ENCODE measurements around the gene SNAI3.

The SNAI3 gene

DNA sequence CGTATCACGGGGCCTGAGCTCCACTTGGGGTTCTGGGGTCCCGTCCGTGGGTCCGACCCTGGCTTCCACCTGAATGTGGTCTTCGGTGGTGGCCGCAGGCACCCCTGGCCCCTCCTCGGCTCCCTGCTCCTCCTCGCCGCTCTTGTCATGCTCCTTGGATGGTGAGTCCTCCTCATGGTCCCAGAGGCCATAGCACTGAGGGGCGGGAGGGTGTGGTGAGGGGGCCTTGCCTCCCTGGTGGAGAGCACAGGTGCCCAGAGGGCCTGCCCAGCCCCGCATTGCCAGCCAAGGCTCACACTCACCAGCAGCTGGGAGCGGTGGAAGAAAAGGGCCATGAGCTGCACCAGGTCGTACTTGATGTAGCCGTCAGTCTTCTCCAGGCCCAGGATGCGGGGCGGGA lies 34.9 kb upstream of the SNAI3 start:
- no peak for DNase-seq

DNA sequence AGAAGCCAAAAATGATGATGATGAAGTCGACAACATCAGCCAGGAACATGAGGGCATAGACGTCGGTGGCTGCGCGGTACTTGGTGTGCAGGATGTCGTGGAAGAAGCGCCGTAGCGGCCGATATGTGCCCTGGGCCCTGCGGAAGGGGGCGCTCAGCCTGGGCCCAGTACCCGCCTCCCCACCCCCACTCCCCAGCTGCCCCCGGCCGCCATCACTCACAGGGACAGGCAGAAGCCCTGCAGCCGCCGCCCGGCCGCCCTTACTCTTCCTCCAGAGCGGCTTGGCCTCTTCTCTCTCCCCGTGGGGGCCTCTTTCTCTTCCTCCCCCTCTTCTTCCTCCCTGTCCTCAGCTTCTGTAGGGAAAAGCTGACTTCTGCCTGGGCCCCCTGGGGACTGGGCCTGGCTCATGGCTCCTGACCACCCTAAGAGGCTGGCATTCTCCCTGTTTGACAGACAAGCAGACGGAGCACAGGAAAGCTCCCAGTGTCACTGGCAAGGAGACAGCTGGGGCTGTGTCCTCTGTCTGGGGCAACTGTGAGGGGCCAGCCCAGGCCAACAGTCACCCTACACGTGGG lies 34.2 kb upstream of the SNAI3 start:
- DNase-seq: no peak

DNA sequence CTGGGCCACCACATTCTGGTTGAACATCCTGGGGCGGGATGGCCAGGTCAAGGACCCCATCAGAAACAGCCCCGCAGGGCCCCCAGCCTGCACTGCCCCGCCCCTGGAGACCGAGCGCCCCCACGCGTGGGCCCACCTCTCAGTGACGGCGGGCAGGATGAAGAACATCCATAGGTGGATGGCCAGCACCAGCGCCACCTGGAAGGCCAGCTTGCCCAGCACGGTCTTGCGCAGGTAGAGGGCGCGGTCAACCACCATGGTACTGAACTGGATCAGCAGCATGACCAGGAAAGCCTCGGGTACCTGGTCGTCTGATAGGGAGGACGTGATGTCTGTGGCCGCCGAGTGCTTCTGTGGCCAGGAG lies 33.6 kb upstream of the SNAI3 start:
- DNase-seq: no peak

DNA sequence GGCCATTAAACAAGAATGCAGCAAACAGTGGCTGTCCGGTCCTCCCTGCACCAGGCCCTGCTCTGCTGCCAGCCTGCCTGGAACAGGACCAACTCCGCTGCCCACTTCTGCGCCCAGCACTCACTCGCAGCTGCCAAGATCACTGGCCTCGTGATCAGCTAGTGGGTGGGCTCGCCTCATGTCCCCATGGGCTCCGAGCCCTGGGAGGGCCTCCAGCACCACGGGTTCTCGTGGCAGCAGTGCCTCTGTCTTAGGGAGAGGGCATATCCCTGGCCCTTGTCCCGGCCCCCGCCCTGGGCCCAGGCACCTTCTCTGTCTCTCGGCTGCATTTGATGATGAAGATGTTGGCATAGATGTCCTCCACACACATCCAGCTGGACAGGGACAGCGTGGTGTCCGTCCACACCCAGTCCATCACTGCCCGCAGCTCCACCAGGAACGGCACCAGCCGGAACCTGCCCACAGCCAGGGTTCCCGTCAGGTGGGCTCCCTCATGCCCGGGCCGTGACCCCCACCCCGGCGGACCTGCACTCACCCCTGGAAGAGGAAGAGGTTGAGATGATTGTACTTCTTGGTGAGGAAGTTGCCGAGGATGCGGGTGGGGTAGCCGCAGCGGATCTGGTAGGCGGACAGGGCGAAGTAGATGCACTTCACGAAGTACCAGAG lies 33.1 kb upstream of the SNAI3 start:
- DNase-seq: no peak

DNA sequence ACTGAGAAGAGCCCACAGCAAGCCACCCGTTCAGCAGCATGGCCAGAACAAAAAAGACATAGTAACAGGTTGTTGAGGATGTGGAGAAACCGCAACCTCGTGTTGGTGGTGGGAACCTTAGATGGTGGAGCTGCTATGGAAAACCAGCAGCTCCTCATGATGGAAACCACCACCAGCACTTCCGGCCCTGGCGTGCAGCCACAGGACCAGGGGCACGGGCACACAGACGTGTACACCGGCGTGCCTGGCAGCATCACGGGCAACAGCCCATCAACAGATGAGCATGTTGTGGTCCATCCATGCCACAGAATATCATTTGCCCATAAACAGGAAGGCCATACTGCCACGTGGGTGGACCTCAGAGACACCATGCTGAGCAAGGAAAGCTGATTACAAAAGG lies 31.9 kb upstream of the SNAI3 start:
- DNase-seq: no peak

DNA sequence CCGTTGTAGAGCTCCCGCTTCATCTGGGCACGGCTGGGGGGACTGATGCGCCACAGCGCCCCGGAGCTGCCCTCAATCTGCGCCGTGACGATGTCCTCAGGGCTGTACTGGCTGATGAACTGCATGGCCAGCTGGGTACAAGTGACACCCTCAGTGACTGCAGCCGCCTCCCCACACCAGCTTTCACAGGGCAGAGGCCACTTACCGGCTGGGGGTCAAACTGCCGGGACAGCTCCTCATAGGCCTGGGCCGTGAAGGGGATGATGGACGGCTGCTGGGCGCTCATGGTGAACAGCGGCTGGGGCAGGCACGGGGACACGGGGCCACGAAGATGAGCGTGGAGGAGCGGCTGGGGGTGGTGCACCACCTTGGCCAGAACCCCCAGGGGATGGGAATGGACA lies 30.3 kb upstream of the SNAI3 start:
- no peak for DNase-seq

DNA sequence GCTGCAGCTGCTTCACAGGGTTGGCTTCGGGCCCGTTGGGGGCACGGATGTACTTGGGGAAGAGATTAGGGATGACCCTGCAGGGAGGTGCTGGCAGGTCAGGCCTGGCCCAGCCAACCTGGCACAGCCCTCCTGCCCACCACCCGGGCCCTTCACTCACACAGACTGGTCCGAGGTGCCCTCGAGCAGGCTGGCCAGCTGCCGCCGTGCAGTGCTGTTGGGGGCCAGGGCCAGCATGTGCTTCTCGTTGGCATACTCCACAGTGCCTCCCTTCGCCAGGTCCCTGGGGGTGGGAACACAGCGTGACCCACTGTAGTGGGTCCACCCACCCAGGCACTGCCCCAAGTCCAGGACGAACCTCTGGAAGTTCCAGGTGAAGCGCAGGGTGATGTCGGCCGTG lies 29.9 kb upstream of the SNAI3 start:
- no peak for DNase-seq

DNA sequence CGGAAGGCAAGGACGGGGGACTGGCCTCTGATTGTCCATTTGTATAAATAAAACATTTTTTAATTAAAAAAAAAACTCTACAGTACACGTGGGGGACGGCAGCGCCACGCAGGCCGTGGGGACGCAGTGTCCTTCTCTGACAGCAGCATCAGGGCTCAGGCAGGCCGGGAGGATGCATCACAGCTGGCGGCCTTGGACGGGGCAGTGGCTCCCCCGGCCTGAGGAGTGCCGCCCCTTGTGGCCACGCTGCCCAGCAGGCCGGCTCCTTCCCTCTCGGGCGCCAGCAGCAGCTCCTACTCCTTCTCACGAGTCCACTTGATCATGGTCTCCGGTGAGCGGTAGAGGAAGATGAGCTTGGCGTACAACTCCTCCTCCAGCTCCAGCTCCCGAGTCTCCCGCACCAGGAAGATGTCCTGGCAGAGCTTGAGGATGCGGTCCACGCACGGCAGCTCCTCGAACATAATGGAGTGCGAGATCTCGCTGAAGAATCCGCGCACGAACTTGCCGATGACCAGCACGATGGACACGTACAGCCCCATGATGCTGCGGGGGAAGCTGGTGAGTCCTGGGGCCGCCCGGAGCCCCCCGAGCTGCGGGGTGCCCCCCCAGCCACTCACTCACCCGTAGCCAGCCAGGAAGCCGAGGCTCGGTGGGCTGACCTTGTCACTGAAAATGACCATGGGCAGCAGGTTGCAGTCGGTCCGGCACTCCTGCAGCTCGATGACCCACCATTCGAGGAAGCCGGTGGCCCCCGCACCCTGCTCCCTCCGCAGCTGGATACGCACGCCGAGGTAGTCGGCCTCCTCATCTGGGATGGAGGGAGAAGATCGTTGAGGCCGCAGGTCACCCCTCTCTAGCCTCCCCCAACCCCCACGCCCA lies 29.2 kb upstream of the SNAI3 start:
- DNase-seq: no peak

DNA sequence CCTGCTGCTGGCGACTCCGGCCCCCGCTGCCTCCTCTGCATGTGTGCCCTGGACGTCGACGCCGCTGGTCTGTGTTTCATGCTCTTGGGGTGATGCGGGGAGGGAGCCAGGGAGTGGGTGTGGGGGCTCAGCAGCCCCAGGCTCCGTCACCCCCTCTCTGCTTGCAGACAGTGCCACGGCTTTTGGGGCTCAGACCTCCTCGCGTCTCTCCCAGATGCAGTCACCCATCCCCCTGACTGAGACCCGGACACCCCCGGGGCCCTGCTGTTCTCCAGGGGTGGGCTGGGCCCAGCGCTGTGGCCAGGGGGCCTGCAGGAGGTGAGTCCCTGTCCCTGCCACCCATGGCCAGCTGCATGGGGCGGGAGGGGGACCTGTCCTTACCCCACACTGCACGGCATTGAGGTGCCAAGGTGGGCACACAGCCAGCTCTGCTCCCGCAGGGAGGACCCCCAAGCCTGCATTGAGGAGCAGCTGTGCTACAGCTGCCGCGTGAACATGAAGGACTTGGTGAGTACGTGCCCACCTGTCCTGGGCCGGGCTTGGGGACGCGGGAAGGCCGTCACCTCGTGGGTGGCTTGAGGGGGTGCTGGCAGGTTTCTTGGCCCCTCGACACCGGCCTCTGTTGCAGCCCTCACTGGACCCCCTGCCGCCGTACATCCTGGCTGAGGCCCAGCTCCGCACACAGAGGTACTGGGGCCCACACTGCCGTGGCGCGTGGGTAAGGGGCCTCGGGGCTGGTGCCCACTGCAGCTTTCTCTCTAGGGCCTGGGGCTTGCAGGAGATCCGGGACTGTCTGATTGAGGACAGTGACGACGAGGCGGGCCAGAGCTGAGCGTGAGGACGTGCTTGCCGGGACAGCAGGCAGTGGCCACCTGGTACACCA lies 28.4 kb upstream of the SNAI3 start:
- DNase-seq: no peak

DNA sequence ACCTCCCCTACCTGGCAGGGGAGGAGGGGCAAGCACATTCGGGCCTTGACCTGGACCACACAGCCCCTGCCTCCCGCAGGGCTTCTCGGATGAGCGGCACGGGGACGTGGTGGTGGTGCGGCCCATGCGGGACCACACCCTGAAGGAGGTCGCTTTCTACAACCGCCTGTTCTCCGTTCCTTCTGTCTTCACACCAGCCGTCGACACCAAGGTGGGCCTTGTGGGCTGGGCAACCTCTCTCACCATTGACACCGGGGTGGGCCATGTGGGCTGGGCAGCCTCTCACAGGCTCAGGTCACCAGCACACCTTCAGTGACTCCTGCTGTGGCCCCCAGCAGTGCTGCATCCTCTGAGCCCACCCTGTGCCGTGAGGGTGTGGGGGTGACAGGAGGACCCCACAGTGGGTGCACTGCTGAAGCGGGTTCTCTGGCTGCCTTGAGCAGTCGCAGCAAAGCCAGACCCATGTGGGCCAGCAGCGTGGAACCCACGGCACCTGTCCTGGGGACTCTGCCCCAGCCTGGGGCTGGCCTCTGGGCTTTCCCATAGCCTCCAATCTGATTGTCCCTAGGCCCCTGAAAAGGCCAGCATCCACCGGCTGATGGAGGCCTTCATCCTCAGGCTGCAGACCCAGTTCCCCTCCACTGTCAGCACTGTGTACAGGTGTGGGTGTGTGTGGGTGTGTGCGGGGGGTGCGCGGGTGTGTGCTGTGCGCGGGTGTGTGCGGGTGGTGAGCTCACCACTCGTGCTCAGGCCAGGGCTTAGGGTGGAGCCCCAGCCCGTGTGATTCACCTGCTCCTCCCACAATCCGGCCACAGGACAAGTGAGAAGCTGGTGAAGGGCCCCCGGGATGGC lies 27.5 kb upstream of the SNAI3 start:
- no peak for DNase-seq

DNA sequence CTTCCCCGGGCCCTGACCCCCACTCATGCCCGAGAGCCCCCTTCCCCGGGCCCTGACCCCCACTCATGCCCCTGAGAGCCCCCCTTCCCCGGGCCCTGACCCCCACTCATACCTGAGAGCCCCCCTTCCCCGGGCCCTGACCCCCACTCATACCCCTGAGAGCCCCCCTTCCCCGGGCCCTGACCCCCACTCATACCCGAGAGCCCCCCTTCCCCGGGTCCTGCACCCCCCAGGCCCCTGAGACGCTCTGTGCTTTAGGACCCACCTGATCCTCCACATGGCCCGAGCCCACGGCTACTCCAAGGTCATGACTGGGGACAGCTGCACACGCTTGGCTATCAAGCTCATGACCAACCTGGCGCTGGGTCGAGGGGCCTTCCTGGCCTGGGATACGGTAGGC lies 26.7 kb upstream of the SNAI3 start:
- DNase-seq: no peak

DNA sequence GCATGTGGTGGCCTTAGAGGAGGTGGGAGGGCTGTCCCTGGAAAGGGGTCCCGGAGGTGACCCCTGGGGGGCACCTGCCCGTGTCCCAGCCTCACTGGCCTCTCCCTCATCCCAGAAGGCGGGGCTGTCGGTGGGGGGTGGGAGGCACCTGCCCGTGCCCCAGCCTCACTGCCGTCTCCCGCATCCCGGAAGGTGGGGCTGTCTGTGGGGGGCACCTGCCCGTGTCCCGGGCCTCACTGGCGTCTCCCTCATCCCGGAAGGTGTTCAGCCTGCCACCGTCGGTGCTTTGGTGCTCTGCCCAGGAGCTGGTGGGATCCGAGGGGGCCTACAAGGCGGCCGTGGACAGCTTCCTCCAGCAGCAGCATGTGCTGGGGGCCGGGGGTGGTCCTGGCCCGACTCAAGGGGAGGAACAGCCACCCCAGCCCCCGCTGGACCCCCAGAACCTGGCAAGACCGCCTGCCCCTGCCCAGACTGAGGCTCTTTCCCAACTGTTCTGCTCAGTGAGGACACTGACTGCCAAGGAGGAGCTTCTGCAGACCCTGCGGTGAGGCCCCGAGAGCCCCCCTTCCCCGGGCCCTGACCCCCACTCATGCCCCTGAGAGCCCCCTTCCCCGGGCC lies 26.2 kb upstream of the SNAI3 start:
- no peak for DNase-seq

DNA sequence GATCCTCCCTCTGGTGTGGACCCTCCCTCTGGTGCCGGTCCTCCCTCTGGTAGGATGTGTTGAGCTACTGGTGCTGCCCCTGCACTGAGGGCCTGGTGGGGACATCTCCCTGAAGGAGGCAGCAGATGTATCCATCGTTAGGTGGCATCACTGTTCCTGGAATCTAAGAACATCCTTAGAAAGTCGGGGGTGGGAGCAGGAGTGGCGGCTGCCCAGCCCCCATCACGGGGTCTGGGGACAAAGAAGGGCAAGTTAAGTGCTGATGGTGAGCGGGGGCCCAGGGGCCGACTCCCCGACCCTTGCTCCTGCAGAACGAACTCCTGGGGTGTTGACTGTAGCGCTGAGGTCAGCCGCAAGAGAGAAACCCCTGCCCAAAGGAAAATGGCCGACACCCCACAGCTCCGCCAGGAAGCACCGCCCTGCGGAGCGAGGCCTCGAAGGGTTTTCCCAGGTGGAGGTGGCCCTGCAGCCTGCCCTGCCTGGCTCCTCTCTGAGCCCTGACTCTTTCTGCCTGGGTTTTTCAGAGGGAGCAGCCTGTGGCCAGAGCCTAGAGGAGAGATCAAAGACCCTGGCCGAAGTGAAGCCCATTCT lies 25.5 kb upstream of the SNAI3 start:
- no peak for DNase-seq

DNA sequence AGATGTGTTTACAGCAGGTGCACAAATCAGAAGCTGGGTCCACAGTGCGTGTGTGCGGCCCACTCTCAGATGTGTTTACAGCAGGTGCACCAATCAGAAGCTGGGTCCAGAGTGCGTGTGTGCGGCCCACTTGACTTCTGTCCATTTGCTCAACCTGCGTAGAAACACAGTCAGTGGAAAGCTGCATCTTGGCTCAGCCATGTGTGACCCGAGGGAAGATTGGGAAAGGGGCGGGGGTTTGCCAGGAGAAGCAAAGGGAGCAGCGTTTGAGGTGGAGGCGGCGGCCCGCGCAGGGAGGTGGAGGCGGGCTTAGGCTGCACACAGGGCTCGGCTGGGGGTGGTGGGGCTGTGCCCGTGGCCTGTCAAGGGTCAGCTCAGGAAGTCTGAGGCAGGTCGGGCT lies 24.2 kb upstream of the SNAI3 start:
- no peak for DNase-seq

DNA sequence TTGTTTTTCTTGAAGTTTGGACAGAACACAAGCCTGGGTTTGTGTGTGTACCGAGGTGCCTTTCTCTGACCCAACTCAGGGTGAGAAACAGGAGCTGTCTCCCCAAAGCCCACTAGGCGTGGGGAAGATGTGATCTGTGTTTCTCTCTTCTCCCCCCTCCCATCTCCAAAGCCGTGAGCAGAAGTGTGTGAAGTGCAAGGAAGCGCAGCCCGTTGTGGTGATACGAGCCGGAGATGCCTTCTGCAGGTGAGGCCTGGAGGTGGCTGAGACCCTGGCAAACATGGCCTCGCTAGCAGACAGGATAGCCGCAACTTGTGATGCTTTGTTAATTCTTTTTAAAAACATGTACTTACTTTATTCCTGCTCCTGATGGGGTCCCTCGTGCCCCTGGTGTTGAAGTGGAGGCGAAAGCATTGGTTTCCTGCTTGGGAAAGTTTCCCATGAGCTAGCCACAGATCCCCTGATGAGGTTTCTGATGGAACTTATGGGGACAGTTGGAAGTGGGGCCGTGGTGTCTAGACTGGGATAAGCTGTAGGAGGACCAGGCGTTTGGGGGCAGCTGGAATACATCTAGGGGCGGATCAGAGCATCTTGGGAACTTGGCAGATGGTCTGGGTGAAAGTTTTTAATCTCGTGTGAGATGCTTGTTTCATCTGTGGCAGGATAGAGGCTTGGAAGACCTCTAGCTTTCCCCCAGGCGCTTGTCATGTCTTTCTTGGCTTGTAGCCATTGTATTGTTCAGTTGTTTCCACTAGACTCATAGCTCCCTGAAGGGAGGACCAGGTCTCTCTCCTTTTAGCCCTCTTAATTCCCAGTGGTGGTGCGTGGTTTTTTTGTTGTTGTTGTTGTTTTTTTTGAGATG lies 20.9 kb upstream of the SNAI3 start:
- DNase-seq: no peak

DNA sequence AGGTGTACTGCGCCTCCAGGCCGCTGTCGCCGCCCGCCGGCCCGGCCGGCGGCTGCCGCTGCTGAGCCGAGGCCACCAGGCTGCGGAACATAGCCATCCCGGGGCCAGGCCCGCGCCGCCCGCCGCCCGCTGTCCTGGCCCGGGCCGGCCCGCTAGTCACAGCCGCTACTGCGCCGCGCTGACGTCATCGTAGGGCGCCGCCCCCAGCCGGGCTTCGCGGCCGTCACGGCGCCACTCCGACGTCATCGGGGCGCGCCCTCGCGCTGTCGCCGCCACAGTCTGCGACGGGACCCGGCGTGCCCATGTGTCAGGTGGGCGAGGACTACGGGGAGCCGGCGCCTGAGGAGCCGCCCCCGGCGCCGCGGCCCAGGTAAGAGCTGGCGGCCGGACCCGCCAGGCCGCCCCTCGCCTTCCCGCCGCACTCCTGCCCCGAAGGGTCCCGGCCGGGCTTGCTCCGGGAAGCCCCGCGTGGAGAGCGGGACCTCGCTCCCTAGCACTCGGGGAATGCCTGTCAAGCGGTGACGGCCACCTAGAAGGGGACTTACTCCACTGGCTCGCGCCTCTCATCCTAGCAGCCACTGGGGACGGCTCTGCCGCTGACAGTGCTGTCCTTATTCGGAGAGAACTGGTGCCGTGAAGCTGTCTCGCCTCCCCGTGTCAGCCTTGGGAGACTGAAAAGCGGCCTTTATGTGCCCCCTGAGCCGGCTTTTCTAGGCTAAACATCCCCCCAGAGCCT lies 20.1 kb upstream of the SNAI3 start, which contains the start of the genes CTU2 and RNF166:
Gene CTU2, plus strand, starts transcription at position 275 of the 736 bp plus-strand sequence. Its CDS starts 28 bp downstream, at position 303.
Gene RNF166, minus strand, starts transcription at position 180 of the 736 bp plus-strand sequence. Its CDS starts 83 bp downstream, at position 97.
- peak; percentile 56 for DNase-seq

DNA sequence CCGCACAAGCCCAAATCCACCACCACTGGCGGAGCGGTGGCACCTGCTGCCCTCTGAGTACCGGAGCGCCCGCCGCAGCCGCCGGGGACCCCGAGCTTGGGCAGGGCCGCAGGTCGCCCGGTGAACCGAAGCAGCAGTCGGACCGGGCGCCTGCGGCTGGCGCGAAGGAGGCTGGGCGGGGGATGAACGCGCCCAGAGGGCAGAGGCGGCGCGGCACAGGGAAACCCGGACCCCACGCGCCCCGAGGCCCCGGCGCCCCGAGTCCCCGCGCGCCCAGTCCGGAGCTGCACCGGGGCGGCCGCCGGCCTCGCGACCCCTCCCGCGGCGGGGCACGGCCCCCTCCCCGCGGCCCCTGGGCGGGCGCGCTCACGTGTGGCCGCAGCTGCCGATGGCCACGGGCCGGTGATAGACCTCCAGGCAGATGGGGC lies 19.5 kb upstream of the SNAI3 start:
- no peak for DNase-seq

DNA sequence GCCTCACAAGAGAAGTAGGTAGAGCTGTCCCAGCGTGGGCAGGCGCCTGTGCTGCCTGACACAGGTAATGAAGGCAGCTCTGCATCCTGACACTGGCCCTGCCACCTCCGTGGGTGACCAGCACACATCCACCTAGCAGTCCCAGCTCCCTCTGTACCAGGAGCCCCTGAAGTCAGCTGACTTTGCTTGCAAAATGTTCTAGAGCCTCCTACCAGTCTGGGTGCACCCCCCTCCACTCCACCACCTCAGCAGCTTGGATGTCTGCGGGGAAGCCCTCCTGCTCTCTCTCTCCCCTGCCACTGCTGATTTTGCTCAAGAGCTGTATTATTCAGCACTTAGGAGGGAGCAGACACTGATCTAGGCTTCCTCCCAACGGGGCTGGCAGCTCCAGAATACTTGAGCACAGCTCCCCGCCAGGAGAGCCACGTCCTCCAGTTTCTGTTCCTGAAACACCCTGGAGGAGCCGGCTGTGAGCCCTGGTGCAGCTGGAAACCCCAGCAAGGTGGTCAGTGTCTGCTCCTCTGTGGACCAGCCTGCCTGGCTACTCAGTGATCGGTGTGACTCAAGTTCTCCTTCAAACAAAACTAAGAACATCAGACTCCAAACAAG lies 18.9 kb upstream of the SNAI3 start:
- no peak for DNase-seq
